ENCODE measurements around the gene MRPL52. TPM values are rescaled to one million over a fixed set of nuclear protein-coding genes. Genes with fewer than 3 reads are reported as not detected.

MRPL52 gene
- total and polyA plus RNA-seq, 2 of the 13 experiments (the other 11 are each of a cell fraction or from before 2014, with no cell fraction given), result 118 to 329 TPM

DNA sequence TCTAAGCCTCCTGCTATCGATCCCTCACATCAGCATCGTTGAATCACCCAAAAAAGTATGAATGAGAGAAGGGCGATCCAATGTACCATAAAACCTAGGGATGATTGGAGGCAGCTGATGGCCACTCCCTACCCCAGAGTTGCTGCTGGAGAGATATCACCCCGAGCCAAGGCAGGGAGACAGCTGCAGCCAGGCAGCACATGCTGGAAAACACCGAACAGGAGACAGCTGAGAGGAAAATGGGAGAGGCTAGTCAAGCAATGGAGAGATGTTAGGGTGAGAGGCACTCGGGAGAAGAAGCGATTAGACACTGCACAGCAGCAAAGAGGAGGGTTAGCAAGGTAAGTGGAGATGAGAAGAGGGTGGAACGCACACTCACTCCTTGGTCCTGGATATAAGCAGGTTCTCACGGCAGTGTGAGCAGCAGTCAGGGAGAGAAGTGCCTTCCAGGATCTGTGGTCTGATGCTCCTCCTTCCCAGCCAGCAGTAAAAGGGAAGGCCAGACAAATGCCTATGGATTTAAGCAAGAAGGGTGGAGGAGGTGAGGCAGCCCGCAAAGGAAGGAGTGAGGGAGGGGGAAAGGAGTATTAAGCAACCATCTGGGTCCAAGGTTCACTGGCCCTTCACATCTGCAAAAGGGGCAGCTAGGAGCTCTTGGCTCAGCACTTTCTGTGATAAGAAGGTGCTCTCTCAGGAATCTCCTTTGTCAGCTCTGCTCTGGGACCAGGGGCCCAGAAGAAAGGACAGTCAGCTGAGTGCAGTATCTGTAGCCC, 14.6 kb upstream of the MRPL52 start, which contains the start of gene SLC7A7 (continued):
- TF ChIP-seq, protein P1, sequence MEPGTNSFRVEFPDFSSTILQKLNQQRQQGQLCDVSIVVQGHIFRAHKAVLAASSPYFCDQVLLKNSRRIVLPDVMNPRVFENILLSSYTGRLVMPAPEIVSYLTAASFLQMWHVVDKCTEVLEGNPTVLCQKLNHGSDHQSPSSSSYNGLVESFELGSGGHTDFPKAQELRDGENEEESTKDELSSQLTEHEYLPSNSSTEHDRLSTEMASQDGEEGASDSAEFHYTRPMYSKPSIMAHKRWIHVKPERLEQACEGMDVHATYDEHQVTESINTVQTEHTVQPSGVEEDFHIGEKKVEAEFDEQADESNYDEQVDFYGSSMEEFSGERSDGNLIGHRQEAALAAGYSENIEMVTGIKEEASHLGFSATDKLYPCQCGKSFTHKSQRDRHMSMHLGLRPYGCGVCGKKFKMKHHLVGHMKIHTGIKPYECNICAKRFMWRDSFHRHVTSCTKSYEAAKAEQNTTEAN (CRISPR knock-in tag; conservative IDR thresholded peaks at IDR 0.05), result no peak
- TF ChIP-seq ZNF10 (CRISPR knock-in tag; IDR thresholded peaks at IDR 0.05; ENCODE audit: borderline replicate concordance, low read depth), result no peak
- TF ChIP-seq RBM39 (IDR thresholded peaks at IDR 0.05; ENCODE audit: low read depth, low read length, poor library complexity, severe bottlenecking), result no peak
- TF ChIP-seq JARID2 (CRISPR knock-in tag; IDR thresholded peaks at IDR 0.05; ENCODE audit: insufficient replicate concordance), result no peak
- no peak for TF ChIP-seq SUZ12 (IDR thresholded peaks at IDR 0.05; ENCODE audit: low read depth, low read length)
- 0 out of 2 replicates have a peak, but pooled peaks have one; percentile 57 for TF ChIP-seq ZNF292 (CRISPR knock-in tag; IDR thresholded peaks at IDR 0.05; ENCODE audit: borderline replicate concordance, low read depth)
- no peak for TF ChIP-seq ZNF124 (CRISPR knock-in tag; IDR thresholded peaks at IDR 0.05)
- TF ChIP-seq, protein P2, sequence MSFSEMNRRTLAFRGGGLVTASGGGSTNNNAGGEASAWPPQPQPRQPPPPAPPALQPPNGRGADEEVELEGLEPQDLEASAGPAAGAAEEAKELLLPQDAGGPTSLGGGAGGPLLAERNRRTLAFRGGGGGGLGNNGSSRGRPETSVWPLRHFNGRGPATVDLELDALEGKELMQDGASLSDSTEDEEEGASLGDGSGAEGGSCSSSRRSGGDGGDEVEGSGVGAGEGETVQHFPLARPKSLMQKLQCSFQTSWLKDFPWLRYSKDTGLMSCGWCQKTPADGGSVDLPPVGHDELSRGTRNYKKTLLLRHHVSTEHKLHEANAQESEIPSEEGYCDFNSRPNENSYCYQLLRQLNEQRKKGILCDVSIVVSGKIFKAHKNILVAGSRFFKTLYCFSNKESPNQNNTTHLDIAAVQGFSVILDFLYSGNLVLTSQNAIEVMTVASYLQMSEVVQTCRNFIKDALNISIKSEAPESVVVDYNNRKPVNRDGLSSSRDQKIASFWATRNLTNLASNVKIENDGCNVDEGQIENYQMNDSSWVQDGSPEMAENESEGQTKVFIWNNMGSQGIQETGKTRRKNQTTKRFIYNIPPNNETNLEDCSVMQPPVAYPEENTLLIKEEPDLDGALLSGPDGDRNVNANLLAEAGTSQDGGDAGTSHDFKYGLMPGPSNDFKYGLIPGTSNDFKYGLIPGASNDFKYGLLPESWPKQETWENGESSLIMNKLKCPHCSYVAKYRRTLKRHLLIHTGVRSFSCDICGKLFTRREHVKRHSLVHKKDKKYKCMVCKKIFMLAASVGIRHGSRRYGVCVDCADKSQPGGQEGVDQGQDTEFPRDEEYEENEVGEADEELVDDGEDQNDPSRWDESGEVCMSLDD (CRISPR knock-in tag; IDR thresholded peaks at IDR 0.05; ENCODE audit: borderline replicate concordance), result no peak
- TF ChIP-seq HDAC6 (IDR thresholded peaks at IDR 0.05; ENCODE audit: low read depth, low read length), result no peak
- TF ChIP-seq ZNF83 (CRISPR knock-in tag; IDR thresholded peaks at IDR 0.05; ENCODE audit: borderline replicate concordance), result no peak
- TF ChIP-seq ZNF12 (CRISPR knock-in tag; IDR thresholded peaks at IDR 0.05), result 0 out of 2 replicates have a peak, but pooled peaks have one; percentile 17
- TF ChIP-seq SP2 (CRISPR knock-in tag; IDR thresholded peaks at IDR 0.05), result no peak
- TF ChIP-seq, protein P3, sequence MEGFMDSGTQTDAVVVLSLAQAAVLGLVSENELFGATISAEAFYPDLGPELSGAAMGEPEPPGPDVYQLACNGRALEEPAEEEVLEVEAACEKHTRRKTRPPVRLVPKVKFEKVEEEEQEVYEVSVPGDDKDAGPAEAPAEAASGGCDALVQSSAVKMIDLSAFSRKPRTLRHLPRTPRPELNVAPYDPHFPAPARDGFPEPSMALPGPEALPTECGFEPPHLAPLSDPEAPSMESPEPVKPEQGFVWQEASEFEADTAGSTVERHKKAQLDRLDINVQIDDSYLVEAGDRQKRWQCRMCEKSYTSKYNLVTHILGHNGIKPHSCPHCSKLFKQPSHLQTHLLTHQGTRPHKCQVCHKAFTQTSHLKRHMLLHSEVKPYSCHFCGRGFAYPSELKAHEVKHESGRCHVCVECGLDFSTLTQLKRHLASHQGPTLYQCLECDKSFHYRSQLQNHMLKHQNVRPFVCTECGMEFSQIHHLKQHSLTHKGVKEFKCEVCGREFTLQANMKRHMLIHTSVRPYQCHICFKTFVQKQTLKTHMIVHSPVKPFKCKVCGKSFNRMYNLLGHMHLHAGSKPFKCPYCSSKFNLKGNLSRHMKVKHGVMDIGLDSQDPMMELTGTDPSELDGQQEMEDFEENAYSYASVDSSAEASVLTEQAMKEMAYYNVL (CRISPR knock-in tag; IDR thresholded peaks at IDR 0.05; ENCODE audit: borderline replicate concordance), result no peak
- TF ChIP-seq TOPORS (CRISPR knock-in tag; IDR thresholded peaks at IDR 0.05), result no peak
- no peak for TF ChIP-seq ZNF143 (CRISPR knock-in tag; IDR thresholded peaks at IDR 0.05)
- TF ChIP-seq ZNF34 (CRISPR knock-in tag; IDR thresholded peaks at IDR 0.05; ENCODE audit: borderline replicate concordance), result 0 out of 2 replicates have a peak, but pooled peaks have one; percentile 32
- no peak for TF ChIP-seq NCOA5 (CRISPR knock-in tag; IDR thresholded peaks at IDR 0.05)
- TF ChIP-seq ZNF546 (CRISPR knock-in tag; conservative IDR thresholded peaks at IDR 0.05), result no peak
- no peak for TF ChIP-seq CBX5 (CRISPR knock-in tag; IDR thresholded peaks at IDR 0.05; ENCODE audit: borderline replicate concordance)
- TF ChIP-seq REL (CRISPR knock-in tag; conservative IDR thresholded peaks at IDR 0.05), result no peak
- TF ChIP-seq SRY (CRISPR knock-in tag; IDR thresholded peaks at IDR 0.05), result no peak; the same call in 1 of the 2 replicates
- TF ChIP-seq AGO1 (IDR thresholded peaks at IDR 0.05; ENCODE audit: low read depth, low read length, poor library complexity, severe bottlenecking), result no peak
- TF ChIP-seq AHR (CRISPR knock-in tag; IDR thresholded peaks at IDR 0.05), result no peak
- TF ChIP-seq PHF20 (CRISPR knock-in tag; IDR thresholded peaks at IDR 0.05), result no peak
- no peak for TF ChIP-seq RXRB (CRISPR knock-in tag; IDR thresholded peaks at IDR 0.05; ENCODE audit: borderline replicate concordance)

Data from HepG2 (cell line).